Breast epithelium (tissue), 4 donors: ENCODE data around the gene PKNOX2. TPM values are rescaled to one million over a fixed set of nuclear protein-coding genes. Genes with fewer than 3 reads are reported as not detected.

Experiments used
- DNase-seq, 2 donors: peaks; one replicate each; pipeline ENCODE4 v3.0.0-alpha.2; 2019; ENCODE audit warnings: low spot score in 2 of 2
- H3K27ac ChIP-seq, 2 donors: fragments of 200-600 bp; sonication (generic) in 1 of 2; one replicate each; pipeline ENCODE4 v1.5.1; 2016 to 2019; ENCODE audit warnings: mild to moderate bottlenecking in 1 of 2
- H3K27me3 ChIP-seq, 2 donors: fragments of 200-600 bp; sonication (generic) in 1 of 2; one replicate each; pipeline versions ENCODE4 v1.5.1 to v1.6.0; 2017 to 2019; ENCODE audit warnings: control low read depth in 1 of 2, mild to moderate bottlenecking in 1 of 2
- H3K36me3 ChIP-seq: fragments of 200-600 bp; one replicate; pipeline ENCODE4 v1.5.1; 2019
- H3K4me1 ChIP-seq, 2 donors: fragments of 200-600 bp; sonication (generic); one replicate each; pipeline ENCODE4 v1.5.1; 2016 to 2019; ENCODE audit warnings: control low read depth in 1 of 2
- H3K4me3 ChIP-seq, 3 donors: fragments of 200-600 bp; sonication (generic); 1 replicate in 2 of 3; 2 replicates in 1 of 3; pipeline ENCODE4 v1.5.1; 2016 to 2019; ENCODE audit warnings: mild to moderate bottlenecking in 3 of 3, moderate library complexity in 2 of 3
- H3K9me3 ChIP-seq, 2 donors: fragments of 200-600 bp; sonication (generic) in 1 of 2; one replicate each; pipeline ENCODE4 v1.5.1; 2016 to 2019; ENCODE audit warnings: control low read depth in 1 of 2
- POLR2A ChIP-seq: fragments of 450-650 bp; IDR thresholded peaks from one replicate; pipeline ENCODE4 v1.6.1; 2016; ENCODE audit warnings: antibody characterized with exemption, mild to moderate bottlenecking, moderate library complexity
- POLR2AphosphoS5 ChIP-seq, 3 donors: sonication (generic); formaldehyde crosslinking; IDR thresholded peaks; one replicate each; pipeline ENCODE4 v1.6.1; 2017; ENCODE audit warnings: antibody characterized with exemption in 3 of 3
- intact Hi-C: fragments of 100-400 bp; cut with DNase I; formaldehyde crosslinking; loops from one replicate; pipeline ENCODE4 v1.15.1; 2023; ENCODE audit warnings: low total_unique reads
- total RNA-seq, 3 donors: library from RNA; depleted of rRNA; stranded (reverse); fragments of >200 nt; gene quantifications; one replicate each; pipeline ENCODE4 v1.1.0, GENCODE V29; 2016
- TF ChIP-seq, protein P1 (sequence below), 3 donors: fragments of 450-650 bp; IDR thresholded peaks; one replicate each; pipeline ENCODE4 v1.5.1; 2016 to 2017; ENCODE audit warnings: antibody characterized with exemption in 3 of 3, mild to moderate bottlenecking in 3 of 3, moderate library complexity in 3 of 3

The PKNOX2 gene
- total RNA-seq, 3 donors from 2014 or later, result 0.32 to 1.0 (median 0.66) TPM

DNA sequence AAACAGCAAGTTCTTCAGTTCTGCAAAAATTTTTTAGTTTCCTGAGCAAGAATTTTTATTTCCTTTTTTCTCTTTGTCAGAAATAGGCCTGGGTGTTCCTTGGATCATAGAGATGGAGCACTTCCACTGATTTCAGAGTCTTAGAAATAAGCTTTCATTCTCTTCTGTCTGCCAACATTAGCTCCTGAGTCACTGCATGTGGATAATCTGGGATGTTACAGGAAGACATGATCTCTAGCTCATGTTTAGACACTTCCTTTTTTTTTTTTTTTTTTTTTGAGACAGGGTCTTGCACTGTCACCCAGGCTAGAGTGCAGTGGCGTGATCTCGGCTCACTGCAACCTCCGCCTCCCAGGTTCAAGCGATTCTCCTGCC, 39.9 kb upstream of the PKNOX2 start:
- Histone ChIP-seq H3K36me3 (no peaks in the 10 kb centered on the region), H3K27me3 (peaks cover 0 to 8% of the 10 kb centered on the region in 2 donors), H3K4me3 (no peak overlapping the region), H3K27ac (no peak overlapping the region), H3K4me1 (no peaks in the 10 kb centered on the region), H3K9me3 (no peaks in the 10 kb centered on the region)
- intact Hi-C loops, result no loop called here
- DNase-seq, result no peak
- TF ChIP-seq POLR2A (no peak), POLR2AphosphoS5 (IDR thresholded peaks at IDR 0.05) (no peak)
- TF ChIP-seq, protein P1, sequence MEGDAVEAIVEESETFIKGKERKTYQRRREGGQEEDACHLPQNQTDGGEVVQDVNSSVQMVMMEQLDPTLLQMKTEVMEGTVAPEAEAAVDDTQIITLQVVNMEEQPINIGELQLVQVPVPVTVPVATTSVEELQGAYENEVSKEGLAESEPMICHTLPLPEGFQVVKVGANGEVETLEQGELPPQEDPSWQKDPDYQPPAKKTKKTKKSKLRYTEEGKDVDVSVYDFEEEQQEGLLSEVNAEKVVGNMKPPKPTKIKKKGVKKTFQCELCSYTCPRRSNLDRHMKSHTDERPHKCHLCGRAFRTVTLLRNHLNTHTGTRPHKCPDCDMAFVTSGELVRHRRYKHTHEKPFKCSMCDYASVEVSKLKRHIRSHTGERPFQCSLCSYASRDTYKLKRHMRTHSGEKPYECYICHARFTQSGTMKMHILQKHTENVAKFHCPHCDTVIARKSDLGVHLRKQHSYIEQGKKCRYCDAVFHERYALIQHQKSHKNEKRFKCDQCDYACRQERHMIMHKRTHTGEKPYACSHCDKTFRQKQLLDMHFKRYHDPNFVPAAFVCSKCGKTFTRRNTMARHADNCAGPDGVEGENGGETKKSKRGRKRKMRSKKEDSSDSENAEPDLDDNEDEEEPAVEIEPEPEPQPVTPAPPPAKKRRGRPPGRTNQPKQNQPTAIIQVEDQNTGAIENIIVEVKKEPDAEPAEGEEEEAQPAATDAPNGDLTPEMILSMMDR (IDR thresholded peaks at IDR 0.05), result no peak

DNA sequence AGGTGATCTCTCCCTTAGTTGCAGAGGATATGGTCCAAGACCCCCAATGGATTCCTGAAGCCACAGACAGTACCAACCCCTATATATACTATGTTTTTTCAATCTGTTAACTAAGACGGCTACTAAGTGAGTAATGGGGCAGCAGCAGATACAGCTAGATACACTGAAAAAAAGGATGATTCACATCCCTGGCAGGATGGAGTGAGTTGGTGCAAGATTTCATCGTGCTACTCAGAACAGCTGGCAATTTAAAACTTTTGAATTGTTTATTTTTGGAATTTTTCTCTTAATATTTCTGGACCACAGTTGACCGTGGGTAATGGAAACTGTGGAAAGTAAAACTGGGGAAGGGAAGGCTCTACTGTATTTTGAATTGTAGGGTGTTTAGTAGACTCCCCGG, 36.1 kb upstream of the PKNOX2 start:
- H3K27me3 ChIP-seq, result peaks cover 0 to 4% of the 10 kb centered on the region in 2 donors
- H3K36me3 ChIP-seq, result no peaks in the 10 kb centered on the region
- TF ChIP-seq POLR2A (no peak), POLR2AphosphoS5 (IDR thresholded peaks at IDR 0.05) (no peak)
- TF ChIP-seq, protein P1 (IDR thresholded peaks at IDR 0.05), result no peak
- no peak overlapping the region for H3K4me3 ChIP-seq
- intact Hi-C loops, result no loop called here
- DNase-seq, result no peak
- H3K9me3 ChIP-seq, result no peaks in the 10 kb centered on the region
- H3K4me1 ChIP-seq, result no peaks in the 10 kb centered on the region
- no peak overlapping the region for H3K27ac ChIP-seq

DNA sequence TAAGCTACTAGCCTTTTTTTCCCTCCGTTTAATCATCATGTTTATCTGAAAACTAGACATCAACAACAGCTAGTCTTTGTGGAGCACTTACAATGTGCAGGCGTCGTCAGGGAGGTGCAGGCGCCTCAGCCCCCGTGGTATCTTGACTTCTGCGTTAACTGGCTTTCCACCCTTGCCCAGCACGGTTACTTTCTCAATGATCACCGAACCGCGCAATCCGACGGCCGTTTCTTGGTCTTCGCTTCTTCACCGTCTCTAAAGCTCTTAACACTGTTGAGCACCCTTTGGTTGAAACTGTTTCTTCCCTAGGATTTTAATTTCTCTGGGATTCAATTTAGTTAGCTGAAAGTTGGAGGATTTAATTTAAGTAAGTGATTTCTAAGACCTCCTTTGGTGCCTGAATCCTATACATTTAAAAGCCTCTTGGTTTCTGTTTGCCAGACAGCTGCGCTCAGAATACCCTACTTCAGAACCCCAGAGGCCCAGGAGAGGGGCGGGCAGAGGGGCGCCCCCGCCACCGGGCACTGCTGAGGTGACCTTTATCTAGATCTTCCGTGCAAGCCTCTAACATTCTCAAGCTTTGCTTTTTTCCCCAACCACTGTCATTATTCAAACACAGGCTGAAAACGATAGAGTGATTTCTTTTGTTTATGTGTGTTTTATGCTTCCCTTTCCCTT, 35.1 kb upstream of the PKNOX2 start:
- Histone ChIP-seq H3K36me3 (no peaks in the 10 kb centered on the region), H3K4me1 (no peaks in the 10 kb centered on the region), H3K4me3 (no peak overlapping the region), H3K27ac (no peak overlapping the region), H3K27me3 (peaks cover 0 to 8% of the 10 kb centered on the region in 2 donors), H3K9me3 (no peaks in the 10 kb centered on the region)
- no peak for DNase-seq
- TF ChIP-seq, protein P1 (IDR thresholded peaks at IDR 0.05), result no peak
- TF ChIP-seq POLR2AphosphoS5 (IDR thresholded peaks at IDR 0.05) (no peak), POLR2A (no peak)
- intact Hi-C loops, result no loop called here

DNA sequence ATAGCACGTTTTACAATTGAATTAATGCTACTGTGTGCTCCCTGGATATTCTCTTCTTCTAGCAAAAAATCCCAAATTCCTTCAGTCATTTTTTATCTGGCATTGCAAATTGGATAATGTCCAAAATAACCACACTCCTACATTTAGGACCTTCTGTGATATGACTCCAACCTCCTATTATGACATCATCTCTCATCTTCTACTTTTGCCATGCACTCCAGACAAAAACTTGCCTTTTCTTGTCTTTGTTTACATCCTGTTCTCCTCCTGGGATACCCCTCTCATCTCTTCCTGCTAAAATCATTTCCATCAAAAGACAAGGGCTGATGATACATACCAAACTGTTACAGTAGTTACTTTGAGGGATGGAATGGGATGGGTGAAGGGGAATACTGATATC, 32.5 kb upstream of the PKNOX2 start:
- Histone ChIP-seq H3K27me3 (peaks cover 0 to 8% of the 10 kb centered on the region in 2 donors), H3K27ac (no peak overlapping the region), H3K4me1 (no peaks in the 10 kb centered on the region), H3K9me3 (no peaks in the 10 kb centered on the region), H3K4me3 (no peak overlapping the region), H3K36me3 (no peaks in the 10 kb centered on the region)
- no peak for DNase-seq
- TF ChIP-seq POLR2A (no peak), POLR2AphosphoS5 (IDR thresholded peaks at IDR 0.05) (no peak)
- TF ChIP-seq, protein P1 (IDR thresholded peaks at IDR 0.05), result no peak
- intact Hi-C loops, result no loop called here

DNA sequence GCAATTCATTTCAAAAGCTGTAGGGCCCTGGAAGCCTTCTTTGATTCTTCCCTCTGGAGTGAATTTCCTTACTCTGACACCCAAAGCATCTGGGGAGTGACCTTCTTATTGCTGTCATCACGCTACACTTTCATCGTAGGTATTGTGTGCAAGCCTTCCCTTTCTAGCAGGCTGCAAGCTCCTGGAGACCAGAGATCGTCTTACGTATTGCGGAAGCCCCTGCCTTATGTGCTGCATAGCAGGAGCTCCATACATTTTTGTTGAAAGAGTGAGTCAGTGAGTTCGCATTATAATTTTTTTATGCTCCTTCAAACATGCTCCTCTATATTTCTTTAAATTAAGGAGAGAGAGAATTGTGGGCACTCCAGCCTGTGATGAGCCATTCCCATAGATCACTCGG, 32.0 kb upstream of the PKNOX2 start:
- H3K36me3 ChIP-seq, result no peaks in the 10 kb centered on the region
- H3K27me3 ChIP-seq, result peaks cover 0 to 8% of the 10 kb centered on the region in 2 donors
- no peak overlapping the region for H3K27ac ChIP-seq
- H3K4me1 ChIP-seq, result no peaks in the 10 kb centered on the region
- intact Hi-C loops, result no loop called here
- no peak for TF ChIP-seq POLR2AphosphoS5 (IDR thresholded peaks at IDR 0.05)
- TF ChIP-seq, protein P1 (IDR thresholded peaks at IDR 0.05), result no peak
- no peak for TF ChIP-seq POLR2A
- H3K9me3 ChIP-seq, result no peaks in the 10 kb centered on the region
- DNase-seq, result no peak
- H3K4me3 ChIP-seq, result no peak overlapping the region
